GM18505 (cell line): ENCODE measurements around the gene DDX21.
"Not testable (repeated sequence)": the region's sequence is repeated elsewhere in the genome, so short reads cannot be mapped to it uniquely, and the experiment has no call there.

ENCODE experiments used
- ATAC-seq: cut with Tn5 transposase; IDR thresholded peaks from one replicate; pipeline ENCODE4 v1.9.1; 2021; ENCODE audit not compliant: unreplicated experiment
- POLR2A ChIP-seq: IDR thresholded peaks from 4 replicates; pipeline ENCODE4 v1.6.1; 2011; ENCODE audit warnings: borderline replicate concordance; ENCODE audit not compliant: insufficient read depth, insufficient read length; ENCODE audit errors: extremely low read depth

The DDX21 gene

DNA sequence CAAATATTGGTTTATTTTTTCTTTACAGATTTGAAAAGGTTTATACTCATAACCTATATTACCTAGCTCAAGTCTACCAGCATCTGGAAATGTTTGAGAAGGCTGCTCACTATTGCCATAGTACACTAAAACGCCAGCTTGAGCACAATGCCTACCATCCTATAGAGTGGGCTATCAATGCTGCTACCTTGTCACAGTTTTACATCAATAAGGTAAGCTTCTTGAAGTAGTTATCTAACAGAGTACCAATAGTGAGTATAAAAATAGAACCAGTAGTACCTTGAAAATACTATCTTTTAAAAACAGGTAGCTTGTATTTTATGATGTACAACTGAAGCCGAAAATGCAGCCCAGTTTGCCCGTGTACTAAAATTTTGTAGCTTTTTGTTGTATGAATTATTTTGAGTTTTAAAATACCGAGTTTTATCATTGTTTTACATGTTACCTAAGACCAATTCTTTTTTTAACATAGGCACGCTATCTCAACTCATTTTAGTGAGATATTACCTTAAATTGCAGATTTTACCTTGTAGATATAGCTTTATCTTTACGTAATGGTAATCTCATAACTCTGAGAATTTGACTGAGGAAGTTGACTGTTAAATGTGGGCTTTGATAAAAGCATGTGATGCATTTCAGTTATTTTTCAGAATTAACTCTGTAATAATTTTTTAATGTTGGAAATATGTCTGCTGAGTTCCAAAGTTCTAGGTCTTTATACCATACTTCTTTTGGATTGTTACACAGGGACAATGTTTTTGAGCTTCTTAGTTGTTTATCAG is 49.9 kb downstream of the DDX21 start:
- no peak for TF ChIP-seq POLR2A
- no peak for ATAC-seq

DNA sequence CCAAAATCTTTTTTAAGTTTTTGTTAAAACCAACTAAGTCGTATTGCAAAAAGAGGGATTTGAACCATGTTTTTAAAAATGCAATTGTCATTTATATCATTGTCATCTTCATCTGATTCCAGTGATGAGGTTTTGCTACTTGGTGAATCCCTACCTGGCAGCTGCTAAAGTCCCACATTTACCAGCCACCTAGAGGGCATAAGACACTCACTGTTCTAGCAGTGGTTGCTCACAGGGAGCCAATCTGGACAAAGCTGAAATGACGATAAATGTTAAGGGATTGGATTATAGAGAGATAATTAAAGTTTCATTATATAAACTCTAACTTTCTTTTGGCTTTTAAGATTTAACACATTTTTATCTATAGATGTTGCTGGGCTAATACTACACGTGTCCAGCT is 51.3 kb downstream of the DDX21 start:
- no peak for TF ChIP-seq POLR2A
- no peak for ATAC-seq

DNA sequence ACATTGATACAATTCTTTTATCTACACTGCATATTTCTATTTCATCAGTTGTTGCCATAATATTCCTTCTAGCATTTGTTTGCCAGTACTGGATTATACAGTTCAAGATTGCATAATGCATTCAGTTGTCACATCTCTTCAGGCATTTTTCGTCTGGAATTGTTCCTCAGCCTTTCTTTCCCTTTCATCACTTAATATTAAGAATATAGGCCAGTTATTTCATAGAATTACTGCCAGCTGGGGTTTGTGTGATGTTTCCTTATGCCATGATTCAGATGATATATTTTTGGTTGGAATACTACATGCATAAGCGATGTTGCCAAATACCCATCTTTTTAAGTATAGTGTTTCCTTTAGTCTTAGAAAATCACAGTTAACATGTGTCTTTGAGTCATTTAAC is 53.4 kb downstream of the DDX21 start:
- no peak for ATAC-seq
- no peak for TF ChIP-seq POLR2A

DNA sequence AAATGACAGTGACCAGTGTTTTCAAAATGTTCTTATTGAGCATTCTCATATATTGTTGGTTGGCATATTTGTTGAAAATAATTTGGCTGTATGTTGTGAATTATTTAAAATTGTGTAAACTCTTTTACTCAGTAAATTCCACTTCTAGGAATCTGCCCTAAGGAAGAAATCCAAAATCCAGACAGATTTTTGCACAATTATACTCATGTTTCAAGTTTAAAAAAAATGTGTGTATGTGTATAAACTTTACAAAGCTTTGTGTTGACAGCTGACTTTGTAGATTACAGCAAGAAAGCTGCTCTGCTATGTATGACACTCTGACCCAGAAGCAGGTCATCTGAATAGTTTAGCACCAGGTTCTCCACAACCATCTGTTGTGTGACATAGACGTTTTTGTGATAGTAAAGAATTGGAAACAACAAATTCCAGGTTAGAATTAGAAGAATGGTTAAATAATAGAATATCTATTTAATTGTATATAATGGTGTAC is 54.2 kb downstream of the DDX21 start:
- no peak for TF ChIP-seq POLR2A
- no peak for ATAC-seq

DNA sequence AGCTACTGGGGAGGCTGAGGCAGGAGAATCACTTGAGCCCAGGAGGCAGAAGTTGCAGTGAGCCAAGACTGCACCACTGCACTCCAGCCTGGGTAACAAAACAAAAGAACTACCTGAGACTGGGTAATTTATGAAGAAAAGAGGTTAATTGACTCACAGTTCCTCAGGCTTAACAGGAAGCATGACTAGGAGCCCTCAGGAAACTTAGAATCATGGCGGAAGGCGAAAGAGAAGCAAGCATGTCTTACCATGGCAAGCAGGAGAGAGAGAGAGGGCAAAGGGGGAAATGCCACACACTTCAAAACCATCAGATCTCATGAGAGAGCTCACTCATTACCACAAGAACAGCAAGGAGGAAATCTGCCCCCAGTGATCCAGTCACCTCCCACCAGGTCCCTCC is 56.8 kb downstream of the DDX21 start:
- not testable (repeated sequence) for ATAC-seq

DNA sequence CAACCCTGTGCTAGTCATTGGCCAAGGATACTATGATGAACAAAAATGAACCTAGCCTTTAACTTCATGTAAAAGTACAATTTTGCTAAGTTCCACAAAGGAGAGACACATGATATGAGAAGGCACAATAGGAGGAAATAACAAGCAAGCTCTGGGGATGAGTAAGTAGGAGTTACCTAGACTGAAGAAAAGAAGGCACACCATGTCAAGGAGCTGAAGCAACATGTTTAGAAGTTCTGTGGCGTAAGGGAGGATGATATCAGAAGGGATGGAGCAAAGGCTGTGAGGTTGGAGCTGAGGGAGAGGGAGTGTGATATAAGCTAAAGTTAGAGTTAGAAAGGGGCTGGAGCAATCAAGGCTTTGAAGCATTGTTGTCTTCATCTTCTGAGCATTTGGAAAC is 58.2 kb downstream of the DDX21 start:
- ATAC-seq, result no peak
- no peak for TF ChIP-seq POLR2A

DNA sequence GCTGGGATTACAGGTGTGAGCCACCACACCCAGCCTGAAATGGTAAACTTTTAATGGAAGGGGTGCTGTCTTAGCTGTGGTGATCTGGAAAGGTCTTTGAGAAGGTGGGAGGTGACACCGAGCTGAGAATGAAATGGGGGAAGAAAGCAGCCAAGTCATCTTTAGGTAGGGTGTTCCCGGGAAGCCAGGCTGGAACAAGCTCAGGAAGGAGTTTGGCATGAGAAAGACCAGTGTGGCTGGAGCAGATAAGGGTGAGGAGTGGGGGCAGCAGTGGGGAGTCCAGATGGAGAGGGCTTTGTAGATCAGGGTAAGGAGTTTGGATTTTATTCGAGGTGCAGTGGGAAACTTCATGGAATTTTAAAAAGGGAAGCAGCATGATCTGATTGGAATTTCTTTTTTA is 62.6 kb downstream of the DDX21 start:
- no peak for TF ChIP-seq POLR2A
- ATAC-seq, result no peak

DNA sequence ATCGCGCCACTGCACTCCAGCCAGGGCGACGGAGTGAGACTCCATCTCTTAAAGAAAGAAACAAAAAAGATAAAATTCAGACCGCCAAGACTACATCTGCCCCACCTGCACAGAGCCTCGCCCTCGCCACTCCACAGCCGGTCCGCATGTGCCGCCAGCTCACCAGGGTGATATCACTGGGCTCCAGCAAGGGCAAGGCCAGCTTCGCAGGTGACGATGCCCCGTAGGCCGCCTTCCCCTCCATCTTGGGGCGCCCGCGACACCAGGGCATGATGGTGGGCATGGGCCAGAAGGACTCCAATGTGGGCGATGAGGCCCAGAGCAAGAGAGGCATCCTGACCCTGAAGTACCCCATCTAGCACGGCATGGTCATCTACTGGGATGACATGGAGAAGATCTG is 66.6 kb downstream of the DDX21 start:
- no peak for TF ChIP-seq POLR2A
- no peak for ATAC-seq

DNA sequence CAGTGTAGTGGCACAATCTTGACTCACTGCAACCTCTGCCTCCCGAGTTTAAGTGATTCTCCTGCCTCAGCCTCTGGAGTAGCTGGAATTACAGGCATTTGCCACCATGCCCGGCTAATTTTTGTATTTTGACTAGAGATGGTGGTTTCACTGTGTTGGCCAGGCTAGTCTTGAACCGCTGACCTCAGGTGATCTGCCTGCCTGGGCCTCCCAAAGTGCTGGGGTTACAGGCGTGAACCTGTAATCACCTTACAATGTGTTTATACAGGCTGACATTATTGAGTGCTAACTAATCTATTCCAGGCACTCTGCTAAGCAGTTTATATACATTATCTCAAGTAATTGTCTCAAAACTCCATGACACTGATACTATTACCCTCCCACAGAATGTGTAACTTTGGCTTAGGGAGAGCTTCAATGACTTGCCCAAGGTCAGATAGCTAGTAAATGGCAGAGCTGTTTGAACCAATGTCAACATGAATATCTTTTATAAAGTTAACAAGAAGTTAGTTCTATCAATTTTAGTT is 69.5 kb downstream of the DDX21 start:
- no peak for TF ChIP-seq POLR2A
- ATAC-seq, result no peak

DNA sequence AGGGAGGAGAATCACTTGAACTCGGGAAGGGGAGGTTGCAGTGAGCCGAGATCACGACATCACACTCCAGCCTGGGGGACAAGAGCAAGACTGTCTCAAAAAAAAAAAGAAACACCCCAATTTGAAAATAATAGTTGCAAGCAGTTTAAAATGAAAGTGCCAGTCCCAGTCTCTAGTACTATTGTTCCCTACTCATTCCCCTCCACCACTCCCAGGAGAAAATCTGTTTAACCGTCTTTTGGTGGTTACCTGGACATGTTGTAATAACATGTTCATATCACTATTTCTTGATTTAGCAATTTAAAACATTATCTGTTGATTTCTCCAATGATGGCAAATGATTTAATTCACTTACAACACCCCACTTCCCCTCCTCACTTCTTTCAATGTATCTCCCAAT is 77.3 kb downstream of the DDX21 start:
- no peak for ATAC-seq
- no peak for TF ChIP-seq POLR2A
